Measurements from ENCODE around the gene SND1. TPM values are rescaled to one million over a fixed set of nuclear protein-coding genes. Genes with fewer than 3 reads are reported as not detected.

SND1 gene
- total RNA-seq, 1 donor from 2014 or later: 185 TPM

DNA sequence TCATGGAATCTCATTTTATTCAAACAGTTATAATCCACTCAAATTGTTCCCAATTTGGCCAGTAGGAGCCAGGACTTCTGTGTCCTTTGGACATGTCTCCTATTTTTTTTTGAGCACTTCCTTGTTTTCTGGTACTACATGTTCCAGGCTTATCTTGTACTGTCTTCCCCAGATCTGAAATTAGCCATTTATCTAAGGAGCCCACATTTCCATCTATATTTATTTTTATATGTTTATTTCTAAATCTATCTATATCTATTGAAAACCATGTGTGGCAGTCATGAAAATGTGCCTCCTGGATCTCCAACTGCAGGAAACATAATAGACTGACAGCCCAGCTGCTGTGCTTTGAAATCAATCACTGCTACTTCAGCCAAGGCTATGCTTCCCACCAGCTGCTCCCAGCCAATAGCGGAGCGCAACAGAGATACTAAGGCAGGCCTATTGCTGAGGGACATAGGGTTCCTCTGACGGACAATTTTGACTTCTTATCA lies 232.1 kb downstream of the SND1 start:
- DNase-seq (ENCODE audit: extremely low read depth, low read depth, low spot score): no peak

DNA sequence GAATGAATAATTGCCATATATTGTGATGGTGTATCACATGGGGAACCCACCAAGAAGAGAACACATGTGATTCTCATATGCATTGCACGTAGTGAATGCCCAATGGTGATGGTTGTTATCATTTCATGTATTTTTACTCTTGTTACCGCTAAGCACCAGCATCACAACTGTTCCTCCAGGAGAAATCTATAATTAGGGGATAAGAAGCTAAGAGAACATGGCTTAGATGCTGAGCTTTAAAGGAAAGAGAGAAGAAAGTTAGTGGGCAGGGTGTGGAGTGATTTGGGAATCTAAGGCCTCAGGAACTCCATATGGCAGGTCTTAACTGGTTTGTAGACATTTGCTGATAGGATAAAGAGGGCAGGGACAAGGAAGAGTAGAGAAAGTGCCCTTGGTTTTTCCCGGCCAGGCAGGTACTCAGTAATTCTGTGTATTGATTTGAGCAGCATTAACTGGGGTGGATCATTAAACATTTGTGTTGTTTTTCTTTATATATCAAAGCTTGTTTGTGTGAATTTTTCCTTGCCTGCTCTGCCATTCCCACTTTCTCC lies 233.3 kb downstream of the SND1 start:
- DNase-seq (ENCODE audit: extremely low read depth, low read depth, low spot score): no peak

DNA sequence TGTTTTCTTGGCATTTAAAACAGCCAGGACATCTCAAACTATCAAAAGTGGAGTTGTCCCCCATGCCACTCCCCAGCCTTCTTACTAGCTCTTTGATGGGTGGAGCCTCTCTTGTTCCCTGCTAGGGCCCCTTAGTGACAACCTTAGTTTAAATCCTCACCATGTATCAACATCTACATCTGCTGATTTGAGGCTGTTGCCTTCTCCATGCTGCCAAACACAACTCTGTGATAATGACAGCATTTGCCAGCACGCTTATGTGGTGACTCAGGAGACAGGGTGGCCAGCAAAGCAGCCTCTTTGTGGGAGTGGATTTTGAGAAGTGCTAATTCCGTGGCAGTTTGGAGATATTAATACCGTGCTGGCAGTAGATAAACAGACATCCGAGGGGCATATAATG lies 233.8 kb downstream of the SND1 start:
- no peak for DNase-seq (ENCODE audit: extremely low read depth, low read depth, low spot score)

DNA sequence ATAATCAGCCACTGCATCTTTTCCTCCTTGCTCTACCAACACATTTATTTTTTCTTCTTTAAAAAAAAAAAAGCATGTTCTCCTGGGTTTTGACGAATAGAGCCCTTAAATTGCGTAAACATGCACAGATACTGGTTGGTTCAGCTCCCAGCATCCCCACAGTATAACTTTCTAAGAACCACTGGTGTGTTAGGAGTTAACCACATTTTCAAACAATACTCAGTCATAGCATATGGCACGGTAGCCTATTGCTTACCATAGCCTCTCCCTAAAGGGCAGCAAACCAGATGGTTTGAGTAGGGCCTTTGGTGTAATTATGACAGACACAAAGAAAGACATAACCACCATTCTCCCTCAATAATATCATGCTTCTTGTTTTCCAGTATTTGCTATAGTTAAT lies 234.3 kb downstream of the SND1 start:
- no peak for DNase-seq (ENCODE audit: extremely low read depth, low read depth, low spot score)

DNA sequence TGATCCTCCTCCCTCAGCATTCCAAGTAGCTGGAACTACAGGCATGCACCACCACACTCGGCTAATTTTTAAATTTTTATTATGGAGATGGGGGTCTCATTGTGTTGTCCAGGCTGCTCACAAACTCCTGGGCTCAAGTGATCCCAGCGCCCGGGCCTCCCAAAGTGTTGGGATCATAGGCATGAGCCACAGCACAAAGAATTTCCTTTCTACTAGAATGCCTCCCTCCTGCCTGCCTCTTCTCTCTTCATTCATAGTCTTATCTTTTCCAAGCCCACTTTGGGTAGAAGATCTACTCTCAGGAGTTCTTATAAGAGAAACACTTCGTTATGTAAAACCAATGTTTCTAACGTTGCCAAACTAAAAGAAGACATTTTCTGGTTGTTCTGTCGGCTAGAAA lies 235.1 kb downstream of the SND1 start:
- no peak for DNase-seq (ENCODE audit: extremely low read depth, low read depth, low spot score)

DNA sequence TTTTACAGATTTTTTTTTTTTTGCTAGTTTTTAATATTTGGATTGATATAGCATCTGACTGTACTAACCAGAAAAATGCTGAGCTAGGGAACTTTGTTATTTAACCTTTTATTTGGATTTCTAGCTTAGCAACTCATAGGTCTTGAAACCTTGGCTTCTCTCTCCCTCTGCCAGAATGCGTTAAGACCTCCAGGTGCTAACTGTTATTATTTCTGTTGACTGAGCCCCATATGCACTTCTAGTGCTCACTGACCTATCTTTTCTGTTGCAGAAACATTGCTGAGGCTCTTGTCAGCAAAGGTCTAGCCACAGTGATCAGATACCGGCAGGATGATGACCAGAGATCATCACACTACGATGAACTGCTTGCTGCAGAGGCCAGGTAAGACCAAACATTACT lies 235.6 kb downstream of the SND1 start:
- DNase-seq (ENCODE audit: extremely low read depth, low read depth, low spot score): no peak

DNA sequence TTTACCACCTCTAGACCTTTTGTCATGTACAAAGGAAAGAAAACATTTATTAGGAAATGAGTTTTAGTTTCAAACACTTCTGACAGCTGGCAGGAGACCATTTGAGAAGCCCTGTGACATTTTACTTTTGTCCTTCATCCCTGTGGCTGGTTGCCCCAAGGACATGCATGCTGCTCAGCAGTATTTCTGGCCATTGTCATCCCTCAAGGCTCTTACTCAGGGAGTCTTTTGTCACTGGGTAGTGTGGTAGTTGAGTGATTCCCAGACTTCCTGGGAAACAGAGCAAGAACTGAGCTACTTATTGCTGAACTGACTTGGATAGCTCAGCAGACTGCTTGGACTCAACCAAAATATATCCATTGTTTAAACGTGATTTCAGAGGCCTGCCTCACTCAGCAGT lies 236.4 kb downstream of the SND1 start:
- no peak for DNase-seq (ENCODE audit: extremely low read depth, low read depth, low spot score)

DNA sequence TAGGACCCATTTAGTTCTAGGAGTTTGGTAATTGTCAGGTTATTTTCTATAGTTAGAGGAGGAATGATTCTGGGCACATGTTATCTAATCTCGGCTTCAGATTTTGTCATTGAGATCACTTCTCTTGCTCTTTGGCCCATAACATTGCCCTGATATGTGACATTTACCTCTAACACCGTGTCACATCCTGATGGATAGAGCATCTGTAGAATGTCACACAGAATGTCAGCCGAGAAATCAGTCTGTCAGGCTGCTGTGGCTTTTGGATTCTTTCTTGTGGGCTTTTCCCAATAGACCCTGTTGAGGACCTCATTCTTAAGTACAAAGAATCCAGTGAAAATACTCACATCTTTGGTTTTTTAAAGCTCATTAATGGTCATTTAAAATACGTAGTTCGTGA lies 236.8 kb downstream of the SND1 start:
- no peak for DNase-seq (ENCODE audit: extremely low read depth, low read depth, low spot score)

DNA sequence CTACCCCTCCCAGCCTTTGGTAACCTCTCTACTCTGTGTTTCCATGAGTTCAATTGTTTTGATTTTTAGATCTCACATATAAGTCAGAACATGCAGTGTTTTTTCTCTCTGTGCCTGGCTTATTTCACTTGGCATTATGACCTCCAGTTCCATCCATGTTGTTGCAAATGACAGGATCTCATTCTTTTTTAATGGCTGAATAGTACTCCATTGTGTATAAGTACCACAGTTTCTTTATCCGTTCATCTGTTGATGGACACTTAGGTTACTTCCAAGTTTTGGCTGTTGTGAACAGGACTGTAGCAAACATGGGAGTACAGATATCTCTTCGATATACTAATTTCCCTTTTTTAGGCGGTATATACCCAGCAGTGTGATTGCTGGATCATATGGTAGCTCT lies 237.7 kb downstream of the SND1 start:
- DNase-seq (ENCODE audit: extremely low read depth, low read depth, low spot score): no peak

DNA sequence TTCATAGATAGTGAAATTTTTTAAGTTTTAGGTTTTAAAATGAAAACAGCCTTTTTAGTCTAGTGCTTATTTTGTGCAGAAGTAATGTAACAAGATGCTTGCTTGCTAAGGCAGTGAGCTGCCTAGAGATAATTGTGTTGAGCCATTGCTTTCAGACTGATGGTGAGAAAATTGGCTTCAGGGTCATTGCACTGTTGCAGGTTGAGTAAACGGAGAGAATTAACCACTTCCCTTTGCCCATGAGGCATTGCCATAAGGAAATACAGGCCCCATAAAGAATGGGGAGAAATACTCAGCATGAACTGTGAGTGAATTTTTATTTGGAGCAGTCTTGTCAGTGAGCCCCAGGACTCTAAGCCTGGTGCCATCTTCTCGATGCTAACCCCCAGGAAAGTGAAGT lies 238.7 kb downstream of the SND1 start:
- no peak for DNase-seq (ENCODE audit: extremely low read depth, low read depth, low spot score)

DNA sequence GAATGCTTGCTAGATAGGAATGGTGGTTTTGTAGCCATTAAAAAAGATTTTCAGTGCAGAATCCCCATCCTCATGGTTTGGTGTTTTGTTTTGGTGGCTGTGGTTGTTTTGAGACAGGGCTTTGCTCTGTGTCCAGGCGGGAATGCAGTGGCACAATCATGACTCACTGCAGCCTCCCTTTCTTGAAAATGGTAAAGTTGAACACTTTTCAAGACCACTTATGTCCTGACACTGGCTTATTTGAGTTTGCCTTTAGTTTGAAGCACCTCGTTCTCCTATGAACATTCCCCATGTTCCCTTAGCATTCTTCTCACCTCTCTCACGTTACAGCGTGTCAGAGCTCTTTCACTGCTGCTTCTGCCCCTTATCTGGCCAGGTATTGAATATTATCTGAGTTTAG lies 239.2 kb downstream of the SND1 start:
- DNase-seq (ENCODE audit: extremely low read depth, low read depth, low spot score): no peak

DNA sequence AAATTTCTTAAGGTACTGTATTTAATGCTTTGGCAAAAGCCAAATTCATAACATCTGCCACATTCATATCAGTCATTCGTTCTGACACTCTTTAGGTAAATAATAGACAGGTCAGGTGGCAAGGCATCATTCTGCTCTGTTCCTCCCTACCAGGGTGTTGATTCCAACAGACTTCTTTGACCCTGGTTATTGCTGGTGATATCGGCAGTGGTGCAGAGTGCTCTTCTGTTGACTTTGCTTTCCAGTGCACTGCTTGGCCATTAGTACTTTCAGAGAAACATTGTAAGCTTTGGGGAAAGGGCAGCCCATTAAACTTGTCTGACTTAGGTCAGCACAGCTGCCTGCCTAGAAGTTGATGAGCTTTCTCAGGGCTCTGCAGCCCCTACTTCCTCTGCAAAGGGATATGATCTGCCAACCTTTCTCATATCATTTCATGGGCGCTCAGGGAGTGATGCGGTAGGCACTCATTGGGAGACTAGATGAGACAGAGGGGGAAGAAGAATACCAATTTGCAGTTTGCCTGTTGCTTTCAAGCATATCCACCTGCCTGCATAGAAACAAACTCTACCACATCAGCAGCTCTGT lies 240.0 kb downstream of the SND1 start:
- DNase-seq (ENCODE audit: extremely low read depth, low read depth, low spot score): no peak

DNA sequence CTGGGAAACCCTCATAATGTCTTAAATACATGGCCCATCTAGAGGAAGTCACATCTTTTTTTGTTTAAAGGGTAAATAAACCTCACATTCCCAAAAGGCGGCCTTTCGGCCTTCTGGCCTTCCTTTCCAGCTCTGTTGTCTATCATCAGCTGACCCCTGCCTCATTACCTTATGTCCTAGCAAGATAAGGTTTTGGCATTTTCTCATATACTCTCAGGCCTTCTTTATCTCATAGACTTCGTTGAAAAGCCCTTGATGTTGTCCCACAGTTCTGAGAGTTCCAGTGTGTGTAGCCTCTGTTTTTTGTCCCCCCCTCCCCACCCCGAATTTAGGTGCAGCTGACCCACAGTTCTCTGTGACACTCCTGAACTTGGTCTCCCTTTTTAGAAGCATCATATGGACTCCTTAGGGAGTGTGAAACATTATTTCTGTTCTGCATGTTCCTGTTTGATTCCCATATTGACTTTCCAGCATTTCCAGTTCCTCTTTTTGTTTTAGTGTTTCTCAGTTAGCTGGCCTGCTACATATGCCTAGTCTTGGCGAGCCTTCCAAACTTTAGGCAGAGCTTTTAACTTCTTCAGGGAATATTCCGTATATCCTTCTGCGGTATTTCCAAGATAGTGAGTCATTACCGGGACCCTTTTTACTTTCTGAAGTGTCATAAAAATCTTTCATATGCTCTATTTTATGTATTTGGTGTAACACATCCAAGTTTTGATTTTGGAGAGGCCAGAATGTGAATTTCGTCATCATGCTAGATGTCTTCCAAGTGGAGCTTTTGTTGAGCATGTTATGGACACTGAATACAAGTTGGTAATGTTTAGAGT lies 240.7 kb downstream of the SND1 start:
- no peak for DNase-seq (ENCODE audit: extremely low read depth, low read depth, low spot score)

DNA sequence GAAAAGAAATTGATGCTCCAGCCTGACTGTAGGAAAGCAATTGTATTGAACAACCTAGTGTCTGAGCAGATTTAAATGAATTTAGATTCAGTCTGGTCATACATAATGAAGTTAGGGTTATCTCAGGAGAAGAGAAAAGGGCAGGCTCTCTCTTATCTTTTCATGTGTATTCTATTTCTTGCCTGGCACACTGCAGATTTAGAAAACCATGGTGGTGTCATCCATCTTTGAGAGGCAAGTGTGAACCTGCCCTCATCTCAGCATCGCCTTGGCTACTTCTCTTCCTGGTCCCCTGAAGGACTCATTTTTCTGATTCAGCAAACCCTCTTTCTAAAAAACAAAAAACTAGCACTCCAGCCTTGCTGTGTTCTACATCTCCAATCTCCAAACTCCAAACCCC lies 241.6 kb downstream of the SND1 start:
- DNase-seq (ENCODE audit: extremely low read depth, low read depth, low spot score): no peak

DNA sequence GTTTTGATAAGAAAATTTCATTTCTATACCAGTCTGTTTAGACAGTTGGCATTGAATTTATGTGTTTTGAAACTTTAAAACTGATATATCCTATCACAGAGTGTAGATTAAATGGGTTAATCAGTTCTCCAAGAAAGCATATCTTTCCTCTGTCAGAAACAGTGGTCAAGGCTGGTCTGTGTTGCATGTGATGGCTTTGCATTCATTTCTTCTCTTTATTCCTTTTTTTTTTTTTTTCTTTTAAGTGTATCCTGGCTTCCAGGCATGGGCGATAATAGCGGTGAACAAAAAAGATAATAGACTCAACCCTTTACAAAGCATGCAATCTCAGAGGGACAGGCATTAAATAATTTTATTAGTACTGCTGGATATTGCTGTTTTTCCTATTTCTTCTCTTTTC lies 242.6 kb downstream of the SND1 start:
- DNase-seq (ENCODE audit: extremely low read depth, low read depth, low spot score): no peak

DNA sequence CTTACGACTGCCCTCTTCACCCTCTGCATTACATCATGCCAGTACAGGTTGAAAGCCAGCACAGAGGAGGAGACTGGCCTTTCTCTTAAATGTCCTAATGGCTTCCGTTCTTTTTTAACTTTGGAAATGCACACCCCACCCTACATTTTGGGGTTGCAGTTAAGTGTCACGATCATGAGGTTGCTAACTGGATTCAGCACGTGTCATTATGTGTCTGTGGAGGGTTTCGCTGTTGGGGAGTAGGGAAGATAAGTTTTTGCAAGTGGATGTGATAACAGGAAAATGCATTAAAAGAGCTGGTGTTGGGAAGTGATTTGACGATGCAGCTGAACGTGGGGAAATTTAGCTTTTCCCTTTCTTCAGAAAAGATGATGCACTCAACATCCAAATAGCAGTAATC lies 243.4 kb downstream of the SND1 start:
- no peak for DNase-seq (ENCODE audit: extremely low read depth, low read depth, low spot score)

DNA sequence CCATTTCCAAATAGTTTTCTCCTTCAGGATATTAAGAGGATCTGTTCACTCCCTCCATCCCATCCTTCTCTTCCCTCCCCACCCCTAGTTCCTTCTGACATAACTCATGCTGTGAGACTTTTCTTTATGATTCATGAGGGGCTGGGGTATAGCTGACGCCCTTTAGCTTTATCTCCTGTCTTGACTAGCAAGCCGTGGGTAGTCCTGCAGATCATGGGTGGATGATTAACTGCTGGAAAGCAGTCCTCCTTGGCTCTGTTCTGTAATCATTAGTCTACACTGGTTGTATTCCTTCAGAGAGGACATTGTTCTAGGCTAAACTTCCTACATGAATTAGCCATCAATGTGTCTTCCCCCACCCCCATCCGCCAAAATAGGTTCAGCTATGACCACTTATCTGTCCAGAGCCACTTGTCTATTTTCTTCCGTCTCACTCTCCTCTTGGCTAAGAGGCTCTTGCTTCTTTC lies 243.9 kb downstream of the SND1 start:
- no peak for DNase-seq (ENCODE audit: extremely low read depth, low read depth, low spot score)

DNA sequence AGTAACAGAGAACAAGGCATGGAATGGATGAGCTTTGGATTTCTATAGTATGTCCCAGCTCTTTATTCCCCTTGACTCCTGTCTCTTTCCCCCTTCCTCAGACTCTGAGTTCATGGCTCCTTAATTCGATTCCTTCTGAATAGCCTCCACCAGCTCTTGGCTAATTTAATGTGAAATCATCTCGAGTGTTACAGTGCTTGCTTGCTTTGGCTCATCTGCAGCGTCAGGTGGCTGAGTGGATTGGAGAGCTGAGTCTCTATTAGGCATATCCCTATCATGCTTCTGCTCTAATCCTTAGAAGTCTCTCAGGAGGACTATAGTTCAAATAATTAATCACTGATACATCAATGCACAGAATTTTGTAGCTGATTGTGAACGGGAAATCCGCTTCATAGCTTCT lies 244.7 kb downstream of the SND1 start:
- DNase-seq (ENCODE audit: extremely low read depth, low read depth, low spot score): no peak

DNA sequence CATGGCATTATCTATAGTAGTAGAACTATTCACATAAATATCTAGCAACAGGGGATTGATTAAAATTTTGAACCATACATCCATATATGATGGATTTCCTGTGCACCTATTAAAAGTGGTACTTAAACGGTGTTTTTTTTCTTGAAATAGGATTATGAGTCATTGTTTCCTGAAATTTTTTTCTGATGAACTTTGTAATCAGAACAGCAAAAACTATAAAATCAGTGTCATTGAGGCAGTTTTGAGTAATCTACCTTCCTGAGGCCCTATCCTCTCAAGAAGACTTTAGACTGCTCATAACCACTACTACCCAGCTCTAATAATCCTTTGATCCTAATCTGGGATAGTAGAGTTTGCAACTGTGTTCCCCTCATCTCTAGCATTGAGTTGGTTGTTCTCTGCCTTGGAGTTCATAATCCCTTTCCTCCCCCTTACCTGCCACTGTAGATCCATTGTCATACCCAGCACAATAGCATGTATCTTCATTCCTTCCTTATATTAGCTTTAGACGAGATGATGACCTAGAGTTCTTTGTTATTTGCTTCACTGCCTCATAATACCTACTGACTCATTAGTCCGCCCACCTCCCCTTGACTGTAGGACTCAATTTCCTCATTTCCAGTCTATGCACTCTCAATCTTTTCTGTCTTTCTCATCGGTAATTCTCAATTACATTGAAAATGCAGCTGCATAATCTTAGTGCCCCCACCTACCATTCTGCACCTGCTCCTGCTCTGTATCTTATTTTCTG lies 245.9 kb downstream of the SND1 start:
- no peak for DNase-seq (ENCODE audit: extremely low read depth, low read depth, low spot score)

DNA sequence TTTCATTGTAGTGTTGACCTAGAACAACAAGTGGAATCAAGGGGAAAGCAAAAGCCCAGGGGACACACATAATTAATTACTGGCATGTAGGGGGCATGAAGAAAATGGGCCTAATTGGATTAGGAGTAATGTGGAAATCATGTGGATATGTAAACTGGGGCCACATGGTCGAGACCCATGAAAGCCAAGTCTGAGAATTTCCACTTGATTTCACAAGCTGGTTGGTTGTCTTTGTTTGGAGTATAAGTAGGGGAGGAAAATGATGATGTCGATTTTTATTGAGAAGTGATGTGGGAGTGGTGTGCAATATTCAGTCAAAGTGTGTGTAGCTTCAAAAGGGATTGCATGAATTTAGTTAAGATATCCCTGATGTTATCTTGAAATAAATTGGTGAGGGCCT lies 247.4 kb downstream of the SND1 start:
- DNase-seq (ENCODE audit: extremely low read depth, low read depth, low spot score): no peak

DNA sequence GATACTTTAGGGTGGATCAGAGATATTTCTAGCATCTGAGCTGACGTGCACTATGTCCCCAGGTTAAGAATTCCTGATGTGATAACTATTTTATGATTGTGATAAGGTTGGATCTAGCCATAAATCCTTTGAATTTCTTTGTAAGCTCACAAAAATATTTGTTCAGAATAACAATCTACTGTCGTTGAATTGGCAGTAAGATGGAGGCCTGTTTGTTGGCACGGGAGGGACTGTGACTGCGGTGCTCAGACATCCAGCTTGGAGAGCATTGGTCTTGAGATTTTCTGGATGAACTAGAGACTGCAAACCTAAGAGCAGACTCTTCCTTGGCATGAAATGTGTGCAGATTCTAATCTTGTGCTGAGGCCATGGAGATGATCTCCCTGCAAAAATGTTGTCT lies 248.1 kb downstream of the SND1 start:
- no peak for DNase-seq (ENCODE audit: extremely low read depth, low read depth, low spot score)
